ENCODE results near the gene PNPLA2. TPM values are rescaled to one million over a fixed set of nuclear protein-coding genes. Genes with fewer than 3 reads are reported as not detected.
A peak's percentile ranks its signal among the peaks of the same experiment; 100 is the strongest.

PNPLA2 gene
- total RNA-seq, 4 donors from 2014 or later = 71.8 to 254 (median 163) TPM

DNA sequence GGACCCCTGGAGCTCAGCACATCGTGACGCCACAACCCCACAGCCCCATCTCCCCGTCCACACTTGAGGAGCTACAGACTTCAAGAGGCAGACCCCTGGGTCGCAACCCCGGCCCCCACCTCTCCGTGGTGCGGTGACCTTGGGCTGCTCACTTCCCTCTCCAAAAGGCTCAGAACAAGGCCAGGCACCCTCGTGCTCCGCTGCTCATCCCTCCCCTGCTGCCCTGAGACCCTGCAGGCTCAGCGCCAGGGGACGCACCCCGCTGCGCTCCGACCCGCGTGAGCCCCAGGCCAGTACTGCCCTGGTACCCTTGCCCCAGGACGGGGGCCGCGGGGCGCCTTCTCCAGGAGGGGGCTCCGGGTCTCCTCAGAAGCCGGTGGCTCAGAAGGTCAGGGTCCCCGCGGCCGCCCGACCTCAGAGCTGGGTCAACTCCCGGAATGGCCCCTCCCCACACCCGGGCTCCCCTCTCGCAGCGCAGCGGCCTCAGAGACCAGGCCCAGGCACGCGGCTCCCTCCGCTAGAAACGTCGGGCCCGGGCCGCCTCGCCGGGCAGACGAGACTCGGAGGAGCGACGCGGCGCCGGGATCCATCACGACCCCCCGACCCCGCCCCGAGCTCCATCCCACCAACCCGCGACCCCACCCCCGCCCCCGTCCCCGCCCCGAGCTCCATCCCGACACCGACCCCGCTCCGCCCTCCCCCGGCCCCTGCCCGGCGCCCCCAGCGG, 42.0 kb upstream of the PNPLA2 start:
- no peaks in the 10 kb centered on the region for H3K27me3 ChIP-seq
- H3K4me1 ChIP-seq = peaks cover 0 to 42% (median 12%) of the 10 kb centered on the region in 4 donors
- no peak for TF ChIP-seq POLR2A (IDR thresholded peaks at IDR 0.05)
- TF ChIP-seq, protein P1, sequence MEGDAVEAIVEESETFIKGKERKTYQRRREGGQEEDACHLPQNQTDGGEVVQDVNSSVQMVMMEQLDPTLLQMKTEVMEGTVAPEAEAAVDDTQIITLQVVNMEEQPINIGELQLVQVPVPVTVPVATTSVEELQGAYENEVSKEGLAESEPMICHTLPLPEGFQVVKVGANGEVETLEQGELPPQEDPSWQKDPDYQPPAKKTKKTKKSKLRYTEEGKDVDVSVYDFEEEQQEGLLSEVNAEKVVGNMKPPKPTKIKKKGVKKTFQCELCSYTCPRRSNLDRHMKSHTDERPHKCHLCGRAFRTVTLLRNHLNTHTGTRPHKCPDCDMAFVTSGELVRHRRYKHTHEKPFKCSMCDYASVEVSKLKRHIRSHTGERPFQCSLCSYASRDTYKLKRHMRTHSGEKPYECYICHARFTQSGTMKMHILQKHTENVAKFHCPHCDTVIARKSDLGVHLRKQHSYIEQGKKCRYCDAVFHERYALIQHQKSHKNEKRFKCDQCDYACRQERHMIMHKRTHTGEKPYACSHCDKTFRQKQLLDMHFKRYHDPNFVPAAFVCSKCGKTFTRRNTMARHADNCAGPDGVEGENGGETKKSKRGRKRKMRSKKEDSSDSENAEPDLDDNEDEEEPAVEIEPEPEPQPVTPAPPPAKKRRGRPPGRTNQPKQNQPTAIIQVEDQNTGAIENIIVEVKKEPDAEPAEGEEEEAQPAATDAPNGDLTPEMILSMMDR (IDR thresholded peaks at IDR 0.05) = no peak
- no peak for DNase-seq
- no peaks in the 10 kb centered on the region for H3K9me3 ChIP-seq
- H3K36me3 ChIP-seq = peaks cover 0 to 27% (median 0%) of the 10 kb centered on the region in 3 donors
- peak overlapping the region; percentile 70 to 97 (median 81) for H3K4me3 ChIP-seq
- peak overlapping the region; percentile 76 to 92 (median 88) for H3K27ac ChIP-seq

DNA sequence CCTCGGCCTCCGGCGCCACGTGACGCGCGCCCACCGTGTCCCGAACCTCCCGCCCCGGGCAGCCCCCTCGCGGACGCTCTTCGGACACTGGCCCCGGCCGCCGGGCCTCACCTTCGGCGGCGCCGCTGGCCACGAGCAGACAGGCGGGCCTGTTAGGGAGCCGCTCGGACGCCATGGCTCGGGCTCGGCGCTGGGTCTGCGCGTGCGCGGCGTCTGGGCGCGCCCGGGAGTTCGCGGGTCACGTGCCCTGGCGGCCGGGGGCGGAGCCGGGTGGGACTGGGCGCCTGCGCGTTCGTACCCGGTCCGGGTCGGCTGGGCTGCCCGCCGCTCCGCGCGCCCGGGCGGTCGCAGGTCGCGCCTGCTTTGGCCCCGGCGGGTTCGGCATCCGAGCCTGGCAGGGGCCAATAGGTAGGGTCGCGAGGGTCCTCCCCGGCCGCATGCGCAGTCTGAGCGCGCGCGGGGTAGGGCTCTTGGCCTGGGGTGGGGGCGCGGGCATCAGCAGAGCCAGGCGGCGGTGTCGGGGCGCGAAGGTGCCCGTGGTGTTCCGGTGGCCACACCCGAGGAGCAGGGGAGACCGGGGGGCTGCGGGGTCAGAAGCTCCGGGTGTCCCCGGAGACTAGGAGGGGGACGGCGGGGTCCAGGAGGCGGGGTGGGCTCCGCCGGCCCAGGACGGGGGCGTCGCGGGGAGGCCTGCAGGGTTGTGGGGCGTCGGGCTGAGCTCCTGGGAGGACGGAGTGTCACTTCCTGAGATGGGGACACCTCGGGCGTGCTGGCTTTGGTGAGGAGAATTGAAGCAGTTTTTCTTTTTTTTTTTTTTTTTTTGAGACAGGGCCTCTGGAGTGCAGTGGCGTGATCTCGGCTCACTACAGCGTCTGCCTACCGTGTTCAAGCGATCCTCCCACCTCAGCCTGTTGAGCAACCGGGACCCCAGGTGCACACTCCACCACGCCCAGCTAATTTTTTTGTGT, 41.1 kb upstream of the PNPLA2 start, which contains the start of gene GATD1:
Gene GATD1 (minus strand): TSS at position 200 of the 968 bp plus-strand sequence. CDS start 25 bp downstream, at position 175.
- Histone ChIP-seq H3K36me3 (peaks cover 0 to 18% (median 0%) of the 10 kb centered on the region in 3 donors), H3K4me1 (peaks cover 0 to 45% (median 12%) of the 10 kb centered on the region in 4 donors)
- TF ChIP-seq POLR2A (IDR thresholded peaks at IDR 0.05) = peak; percentile 76 to 91
- TF ChIP-seq, protein P1 (IDR thresholded peaks at IDR 0.05) = peak in 1 of 6 experiments; percentile 10

DNA sequence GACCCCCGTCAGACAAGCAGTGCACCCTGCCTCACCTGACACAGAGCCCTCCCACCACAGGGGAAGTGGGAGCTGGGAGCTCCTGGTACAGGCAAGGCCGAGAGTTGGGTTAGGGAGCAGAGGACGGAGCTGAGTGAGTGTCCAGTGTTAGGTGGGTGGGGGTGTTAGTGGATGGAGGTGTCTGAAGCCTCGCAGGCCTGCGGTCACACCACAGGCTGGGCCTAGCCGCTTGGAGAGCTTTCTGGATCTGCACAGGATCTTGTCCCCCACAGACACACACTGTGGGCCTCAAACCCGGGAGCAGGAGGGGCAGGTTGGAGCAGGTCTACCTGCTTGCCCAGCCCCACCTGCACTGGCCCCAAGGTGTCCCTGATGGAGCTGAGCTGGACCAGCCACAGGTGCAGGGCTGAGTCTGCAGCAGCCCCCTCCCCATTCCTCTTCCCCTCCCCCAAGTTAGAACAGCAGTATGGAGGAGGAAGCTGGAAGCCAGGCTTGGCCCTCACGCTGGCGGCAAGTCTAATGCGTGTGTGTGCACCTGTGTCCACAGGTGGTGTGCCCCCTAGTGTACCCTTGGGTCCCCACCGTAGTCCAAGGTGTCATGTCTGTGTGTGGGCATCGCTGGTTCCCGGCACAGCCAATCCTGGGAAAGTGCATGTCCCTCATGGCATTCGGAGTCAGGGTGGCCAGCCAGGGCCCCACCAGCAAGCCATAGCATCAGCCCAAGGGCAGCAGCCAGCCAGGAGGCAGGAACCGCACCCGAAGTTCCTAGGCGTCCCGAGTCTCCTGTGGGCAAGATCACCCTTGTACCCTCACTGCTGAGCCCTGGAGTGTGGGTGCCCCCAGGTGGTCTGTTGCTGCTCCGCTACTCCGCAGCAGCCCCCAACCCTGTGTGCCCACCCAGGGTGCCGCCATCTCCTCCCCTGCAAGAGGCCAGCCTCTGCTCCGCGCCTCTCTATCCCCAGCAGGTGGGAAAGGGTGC, 39.4 kb upstream of the PNPLA2 start:
- Histone ChIP-seq H3K9me3 (no peaks in the 10 kb centered on the region), H3K27ac (no peak overlapping the region), H3K4me3 (no peak overlapping the region), H3K4me1 (peaks cover 0 to 57% (median 12%) of the 10 kb centered on the region in 4 donors), H3K27me3 (no peaks in the 10 kb centered on the region), H3K36me3 (peaks cover 0 to 12% (median 0%) of the 10 kb centered on the region in 3 donors)
- no peak for DNase-seq
- TF ChIP-seq POLR2A (IDR thresholded peaks at IDR 0.05) = no peak
- TF ChIP-seq, protein P1 (IDR thresholded peaks at IDR 0.05) = no peak

More for the DNA sequence above, 41.1 kb upstream of the PNPLA2 start, which contains the start of gene GATD1:
- Histone ChIP-seq H3K4me3 (peak within 1 kb of the TSS; percentile 70 to 97 (median 81)), H3K9me3 (no peaks in the 10 kb centered on the region), H3K27me3 (no peaks in the 10 kb centered on the region), H3K27ac (peak within 1 kb of the TSS; percentile 76 to 92 (median 88))
- DNase-seq = peak; percentile 88 to 98 (median 96)

DNA sequence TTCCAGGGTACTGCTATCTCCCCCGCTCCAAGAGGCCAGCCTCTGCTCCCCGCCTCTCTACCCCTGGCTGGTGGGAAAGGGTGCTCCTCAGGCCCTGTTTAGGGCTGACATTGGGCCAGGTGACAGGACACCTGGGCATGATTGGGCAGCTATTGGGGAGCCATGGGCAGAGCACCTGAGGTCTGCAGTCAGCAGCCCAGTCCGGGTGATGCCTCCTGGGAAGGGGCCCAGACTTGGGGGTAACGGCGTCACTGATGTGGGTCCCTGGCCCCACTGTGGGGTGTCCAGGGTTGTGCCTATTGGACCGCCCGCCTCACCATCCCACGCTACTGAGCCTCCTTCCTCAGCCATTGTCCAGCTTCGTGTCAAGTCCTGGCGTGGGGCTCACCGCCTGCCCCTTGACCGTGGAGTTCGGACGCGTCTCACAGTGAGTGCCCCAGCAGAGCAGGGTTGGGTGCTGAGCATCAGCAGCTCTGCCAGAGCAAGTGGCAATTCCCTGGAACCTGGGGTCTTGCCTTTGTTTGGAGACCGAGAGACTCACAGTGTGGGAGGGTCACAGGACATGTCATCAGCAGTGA, 38.7 kb upstream of the PNPLA2 start:
- Histone ChIP-seq H3K9me3 (no peaks in the 10 kb centered on the region), H3K27me3 (no peaks in the 10 kb centered on the region), H3K27ac (no peak overlapping the region), H3K36me3 (peaks cover 0 to 12% (median 0%) of the 10 kb centered on the region in 3 donors), H3K4me1 (peaks cover 0 to 53% (median 12%) of the 10 kb centered on the region in 4 donors), H3K4me3 (no peak overlapping the region)
- DNase-seq = no peak
- TF ChIP-seq, protein P1 (IDR thresholded peaks at IDR 0.05) = no peak
- TF ChIP-seq POLR2A (IDR thresholded peaks at IDR 0.05) = no peak

All from Peyer's patch (tissue), 4 donors.